RWPE1 (cell line): Measurements from ENCODE around the gene TKT.
A peak's percentile ranks its signal among the peaks of the same experiment; 100 is the strongest.

Experiments used
- CTCF ChIA-PET: fragments of 350-600 bp; sonication (Branson Sonifier 250); formaldehyde crosslinking; extraction: SDS; loops from one replicate; lab custom pipeline; 2021; lab: Yijun Ruan, JAX
- POLR2A ChIA-PET: fragments of 400-600 bp; formaldehyde crosslinking; extraction: SDS; loops from one replicate; lab custom pipeline; 2020; ENCODE audit warnings: antibody characterized with exemption; ENCODE audit not compliant: low non-redundant PET; lab: Yijun Ruan, JAX
- DNase-seq: peaks from one replicate; pipeline ENCODE4 v3.0.0; 2012; ENCODE audit warnings: low spot score
- H3K27ac ChIP-seq: fragments of 450-650 bp; 2 replicates; pipeline ENCODE4 v1.5.1; 2017
- TF ChIP-seq, protein P1 (sequence below): fragments of 450-650 bp; conservative IDR thresholded peaks from 2 replicates; pipeline ENCODE4 v1.5.1; 2017; ENCODE audit warnings: low read depth, mild to moderate bottlenecking

TKT gene

GRCh38 chr3:53219895-53220483 is 35.8 kb downstream of the TKT start:
- ChIA-PET CTCF (interaction anchor here (0.6 to 1.4 kb wide), 4 partner anchors 17 to 633 kb away, joined by 3 to 4 read pairs (median 4); no protein-coding TSS in a partner anchor), POLR2A (interaction anchor here (0.5 kb wide), 1 partner anchor 29 kb away, joined by 4 read pairs; no protein-coding TSS in a partner anchor)
- peak overlapping the region; percentile 72 for H3K27ac ChIP-seq
- TF ChIP-seq, protein P1, sequence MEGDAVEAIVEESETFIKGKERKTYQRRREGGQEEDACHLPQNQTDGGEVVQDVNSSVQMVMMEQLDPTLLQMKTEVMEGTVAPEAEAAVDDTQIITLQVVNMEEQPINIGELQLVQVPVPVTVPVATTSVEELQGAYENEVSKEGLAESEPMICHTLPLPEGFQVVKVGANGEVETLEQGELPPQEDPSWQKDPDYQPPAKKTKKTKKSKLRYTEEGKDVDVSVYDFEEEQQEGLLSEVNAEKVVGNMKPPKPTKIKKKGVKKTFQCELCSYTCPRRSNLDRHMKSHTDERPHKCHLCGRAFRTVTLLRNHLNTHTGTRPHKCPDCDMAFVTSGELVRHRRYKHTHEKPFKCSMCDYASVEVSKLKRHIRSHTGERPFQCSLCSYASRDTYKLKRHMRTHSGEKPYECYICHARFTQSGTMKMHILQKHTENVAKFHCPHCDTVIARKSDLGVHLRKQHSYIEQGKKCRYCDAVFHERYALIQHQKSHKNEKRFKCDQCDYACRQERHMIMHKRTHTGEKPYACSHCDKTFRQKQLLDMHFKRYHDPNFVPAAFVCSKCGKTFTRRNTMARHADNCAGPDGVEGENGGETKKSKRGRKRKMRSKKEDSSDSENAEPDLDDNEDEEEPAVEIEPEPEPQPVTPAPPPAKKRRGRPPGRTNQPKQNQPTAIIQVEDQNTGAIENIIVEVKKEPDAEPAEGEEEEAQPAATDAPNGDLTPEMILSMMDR = peak; percentile 93
- DNase-seq = peak; percentile 77

- TF ChIP-seq, protein P1 = no peak
- no peak overlapping the region for H3K27ac ChIP-seq
- ChIA-PET CTCF (no interaction called here), POLR2A (no interaction called here)
- no peak for DNase-seq
Measured at GRCh38 chr3:53218131-53218530, 37.7 kb downstream of the TKT start.

DNA sequence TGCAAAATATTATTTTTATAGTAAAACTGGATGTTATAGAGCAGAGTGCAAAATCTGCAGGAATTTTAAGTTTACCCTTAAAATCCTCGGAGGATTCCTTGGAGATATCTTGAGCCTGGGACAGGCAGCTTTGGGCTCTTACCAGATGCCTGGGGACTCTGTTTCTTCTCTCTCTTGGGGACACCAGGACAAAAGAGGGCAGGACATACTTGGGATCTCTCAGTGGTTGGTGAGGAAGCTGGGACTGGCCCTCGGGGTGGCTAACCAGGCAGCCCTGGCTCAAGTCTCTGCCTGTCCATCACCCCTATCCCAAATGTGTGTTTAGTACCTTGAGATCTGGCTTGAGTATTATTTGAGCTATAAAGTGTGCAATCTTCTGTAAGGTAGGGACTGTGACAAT is 38.6 kb downstream of the TKT start:
- ChIA-PET CTCF (interaction anchor here (0.6 kb wide), 1 partner anchor 497 kb away, joined by 3 read pairs; no protein-coding TSS in a partner anchor), POLR2A (no interaction called here)
- H3K27ac ChIP-seq = no peak overlapping the region
- TF ChIP-seq, protein P1 = no peak
- DNase-seq = no peak

DNA sequence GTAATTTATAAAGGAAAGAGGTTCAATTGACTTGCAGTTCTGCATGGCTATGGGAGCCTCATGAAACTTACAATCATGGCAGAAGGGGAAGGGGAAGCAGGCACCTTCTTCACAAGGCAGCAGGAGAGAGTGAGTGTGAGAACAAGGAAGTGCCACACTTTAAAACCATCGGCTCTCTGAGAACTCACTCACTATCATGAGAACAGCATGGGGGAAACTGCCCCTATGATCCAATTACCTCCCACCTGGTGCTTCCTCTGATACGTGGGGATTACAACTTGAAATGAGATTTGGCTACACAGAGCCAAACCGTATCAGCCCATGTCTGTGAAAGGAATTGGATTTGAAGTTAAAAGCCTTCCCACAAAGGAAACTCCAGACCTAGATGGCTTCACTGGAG is 39.1 kb downstream of the TKT start:
- CTCF ChIA-PET = no interaction called here
- TF ChIP-seq, protein P1 = no peak
- no peak for DNase-seq
- POLR2A ChIA-PET = no interaction called here
- no peak overlapping the region for H3K27ac ChIP-seq

GRCh38 chr3:53215816-53216215 is 40.0 kb downstream of the TKT start:
- TF ChIP-seq, protein P1 = no peak
- ChIA-PET POLR2A (no interaction called here), CTCF (no interaction called here)
- DNase-seq = no peak
- no peak overlapping the region for H3K27ac ChIP-seq

- H3K27ac ChIP-seq = no peak overlapping the region
- DNase-seq = no peak
- POLR2A ChIA-PET = no interaction called here
- CTCF ChIA-PET = no interaction called here
- TF ChIP-seq, protein P1 = no peak
Measured at GRCh38 chr3:53213276-53213675, 42.5 kb downstream of the TKT start.
